ENCODE data around the gene OSBPL8.
A peak's percentile ranks its signal among the peaks of the same experiment; 100 is the strongest.

The OSBPL8 gene

GRCh38 chr12:76559400-76560085 is at the start of gene OSBPL8:
OSBPL8 (minus strand) TSS chr12:76559771; CDS start chr12:76487551, 72,220 bp downstream.
- peak; percentile 99 for DNase-seq

GRCh38 chr12:76608070-76608469 is 48.5 kb upstream of the OSBPL8 start:
- no peak for DNase-seq

GRCh38 chr12:76595056-76595455 is 35.5 kb upstream of the OSBPL8 start:
- DNase-seq, result no peak

GRCh38 chr12:76591476-76591875 is 31.9 kb upstream of the OSBPL8 start:
- DNase-seq, result no peak

- no peak for DNase-seq
Measured at GRCh38 chr12:76590131-76590530, 30.6 kb upstream of the OSBPL8 start.

- no peak for DNase-seq
Measured at GRCh38 chr12:76588881-76589565, 29.5 kb upstream of the OSBPL8 start.

- no peak for DNase-seq
Measured at GRCh38 chr12:76587428-76588178, 28.0 kb upstream of the OSBPL8 start.

- DNase-seq, result no peak
Measured at GRCh38 chr12:76586764-76587395, 27.3 kb upstream of the OSBPL8 start.

- DNase-seq, result no peak
Measured at GRCh38 chr12:76583301-76583700, 23.7 kb upstream of the OSBPL8 start.

GRCh38 chr12:76573840-76574373 is 14.3 kb upstream of the OSBPL8 start:
- DNase-seq, result no peak

- DNase-seq, result no peak
Measured at GRCh38 chr12:76571256-76571655, 11.7 kb upstream of the OSBPL8 start.

GRCh38 chr12:76569685-76570604 is 10.4 kb upstream of the OSBPL8 start:
- no peak for DNase-seq

- DNase-seq, result no peak
Measured at GRCh38 chr12:76568888-76569551, 9.4 kb upstream of the OSBPL8 start.

GRCh38 chr12:76568130-76568529 is 8.6 kb upstream of the OSBPL8 start:
- DNase-seq, result no peak

- no peak for DNase-seq
Measured at GRCh38 chr12:76563061-76563460, 3.5 kb upstream of the OSBPL8 start.

- no peak for DNase-seq
Measured at GRCh38 chr12:76562130-76562529, 2.6 kb upstream of the OSBPL8 start.

- no peak for DNase-seq
Measured at GRCh38 chr12:76560086-76560491, 518 bp upstream of the OSBPL8 start.

GRCh38 chr12:76558684-76559399 is 729 bp downstream of the OSBPL8 start:
- peak; percentile 86 to 88 for DNase-seq

GRCh38 chr12:76556368-76556767 is 3.2 kb downstream of the OSBPL8 start:
- DNase-seq, result no peak

- no peak for DNase-seq
Measured at GRCh38 chr12:76555797-76556196, 3.8 kb downstream of the OSBPL8 start.
